HG03045 (cell line): ENCODE measurements around the gene SUPT20HL1.

Experiments used
- ATAC-seq: cut with Tn5 transposase; IDR thresholded peaks from one replicate; pipeline ENCODE4 v1.9.1; 2021; ENCODE audit warnings: mild to moderate bottlenecking, moderate library complexity; ENCODE audit not compliant: unreplicated experiment

Gene SUPT20HL1

DNA sequence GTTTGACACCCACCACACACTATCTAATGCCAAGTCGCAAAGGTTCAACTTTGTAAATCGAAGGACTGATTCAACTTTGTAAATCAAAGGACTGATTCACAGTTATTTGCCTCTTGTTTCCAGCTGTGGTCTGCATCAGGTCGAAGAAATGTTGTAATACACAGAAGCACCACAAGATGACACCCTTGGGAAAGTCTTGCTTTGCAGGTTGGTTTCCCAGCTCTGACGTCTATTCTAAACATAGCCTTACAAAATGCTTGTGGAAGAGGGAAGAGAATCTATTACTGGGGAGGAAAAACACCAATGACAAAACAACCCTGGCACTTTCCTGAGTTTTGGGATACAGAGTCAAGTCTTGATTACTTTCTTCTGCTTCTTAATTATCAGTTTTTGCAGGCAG, 35.3 kb downstream of the SUPT20HL1 start:
- ATAC-seq, result no peak

DNA sequence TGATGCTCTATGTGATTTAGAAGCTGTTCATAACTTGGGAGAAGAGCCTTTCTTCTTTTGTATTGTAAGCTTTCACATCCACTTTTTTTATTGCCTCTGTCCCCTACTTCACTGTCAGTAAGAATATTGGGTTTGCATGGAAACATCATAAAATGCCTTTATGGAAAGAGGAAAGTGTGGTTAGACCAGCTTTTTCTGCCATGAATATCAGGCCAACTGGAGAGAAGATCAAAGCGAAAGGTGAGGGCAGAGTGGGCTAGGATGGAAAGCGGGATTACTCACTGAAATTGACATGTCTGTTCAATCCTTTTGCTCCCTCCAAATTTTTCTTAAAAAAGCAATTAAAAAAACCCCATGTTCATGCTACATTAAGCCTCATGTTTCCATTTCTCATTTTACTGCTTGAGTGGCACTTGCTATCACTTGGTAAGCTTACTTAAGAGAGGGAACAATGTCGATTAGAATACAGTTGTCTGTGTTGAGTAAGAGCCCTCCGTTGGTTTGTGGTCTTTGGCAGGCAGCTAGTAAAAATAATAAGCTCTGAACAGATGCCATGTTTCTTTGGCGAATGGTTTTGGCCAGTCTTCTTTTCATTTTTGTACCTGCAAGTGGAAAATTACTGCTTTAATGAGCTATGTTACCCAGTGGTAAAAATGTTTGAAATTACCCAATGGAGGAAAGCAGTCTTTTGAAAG, 35.9 kb downstream of the SUPT20HL1 start:
- ATAC-seq, result no peak

DNA sequence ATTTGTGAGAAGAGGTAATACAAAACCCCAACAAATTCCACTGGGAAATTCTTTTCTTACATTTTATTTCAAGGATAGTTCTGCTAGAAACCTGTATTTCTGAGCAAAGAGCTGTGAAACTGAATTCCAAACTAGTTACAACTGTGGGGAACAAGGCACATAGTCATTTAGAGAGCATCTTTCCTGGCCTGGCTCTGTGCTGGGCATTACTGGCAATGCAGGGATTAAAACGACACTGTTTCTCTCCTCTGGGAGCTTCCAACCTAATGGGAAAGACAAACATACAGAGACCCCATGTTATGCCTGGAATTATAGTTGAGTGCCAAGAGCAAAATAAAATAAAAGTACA, 36.5 kb downstream of the SUPT20HL1 start:
- no peak for ATAC-seq

DNA sequence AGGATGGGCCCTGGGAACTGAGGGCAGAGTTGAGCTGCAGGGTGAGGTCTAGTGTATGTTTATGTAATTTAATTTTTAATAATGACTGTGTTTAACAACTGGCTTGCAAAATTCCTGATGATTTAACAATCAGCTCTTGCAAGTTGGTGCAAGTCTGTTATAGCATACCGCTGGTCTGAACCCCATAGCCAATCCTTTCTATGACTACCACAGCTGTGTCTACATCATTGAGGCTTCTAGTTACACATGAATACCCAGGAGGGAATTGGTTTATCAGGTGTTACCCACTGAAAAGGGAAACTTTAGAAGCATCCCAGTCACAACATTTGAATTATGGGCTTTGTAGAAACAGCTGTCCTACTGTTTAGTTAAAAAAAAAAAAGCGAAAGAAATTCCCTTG, 38.3 kb downstream of the SUPT20HL1 start:
- no peak for ATAC-seq

DNA sequence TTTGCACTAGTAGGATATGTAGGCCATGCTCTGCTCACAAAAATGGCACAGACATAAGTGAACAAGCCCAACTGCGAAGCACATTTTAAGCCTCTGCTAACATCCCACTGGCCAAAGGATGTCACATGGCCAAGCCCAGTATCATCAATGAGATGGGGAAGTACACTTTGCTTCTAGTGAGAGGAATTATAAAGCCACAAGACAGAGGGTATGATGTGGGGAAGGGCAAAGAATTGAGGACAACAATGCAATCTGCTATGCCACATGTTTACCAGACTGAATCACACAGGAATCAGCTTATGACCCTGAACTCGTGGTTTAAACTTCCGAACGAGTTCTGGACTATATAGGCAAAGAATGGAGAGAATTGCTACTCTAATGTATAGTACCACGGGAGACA, 39.1 kb downstream of the SUPT20HL1 start:
- ATAC-seq, result no peak

DNA sequence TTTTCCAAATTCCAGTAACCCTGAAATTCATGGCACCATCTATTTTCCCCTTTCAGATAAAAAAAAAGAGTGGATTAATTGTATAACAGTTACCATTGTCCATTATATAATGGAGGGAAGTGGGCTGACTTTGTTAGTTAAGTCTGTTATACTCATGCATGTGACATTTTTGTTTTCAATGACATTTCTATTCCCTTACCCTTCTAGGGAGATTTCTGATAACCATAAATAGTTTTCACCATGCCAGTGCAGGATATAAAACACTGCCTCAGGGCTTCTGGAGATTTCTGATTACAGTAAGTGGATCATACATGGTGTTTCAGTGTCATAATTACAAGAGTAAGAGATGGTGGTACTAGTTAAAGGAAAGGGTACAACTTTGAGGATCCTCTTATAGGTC, 45.5 kb downstream of the SUPT20HL1 start:
- ATAC-seq, result no peak
